ENCODE measurements around the gene DAPK2.

- TF ChIP-seq POLR2A (IDR thresholded peaks at IDR 0.05) = no peak
- no peak for TF ChIP-seq CTCF (IDR thresholded peaks at IDR 0.05)
These were observed 23.8 kb upstream of the DAPK2 start for GRCh38 chr15:64070106-64070505.
